ENCODE results near the gene FZD4. TPM values are rescaled to one million over a fixed set of nuclear protein-coding genes. Genes with fewer than 3 reads are reported as not detected.

Gene FZD4
- total and polyA plus RNA-seq, 9 donors: 25.8 to 40.5 (median 31.7) TPM

- no peaks in the 10 kb centered on the region for H3K36me3 ChIP-seq (ENCODE audit: control insufficient read depth, insufficient read depth, low read length)
- H3K4me3 ChIP-seq (ENCODE audit: low read length): no peak overlapping the region
- DNase-seq: no peak
- no peak overlapping the region for H3K27ac ChIP-seq (ENCODE audit: low read length)
- H3K9me3 ChIP-seq (replicated peaks; ENCODE audit: control insufficient read depth, low read depth, low read length): no peaks in the 10 kb centered on the region
- no peaks in the 10 kb centered on the region for H3K27me3 ChIP-seq (ENCODE audit: control insufficient read depth, insufficient read depth, low read length)
- no CpG with 5 or more reads among the region's 5 CpGs for WGBS (ENCODE audit: insufficient coverage)
- peaks cover 8% of the 10 kb centered on the region for H3K4me1 ChIP-seq (ENCODE audit: control insufficient read depth, insufficient read depth, low read length)
Observed at GRCh38 chr11:86991341-86991740, 36.1 kb upstream of the FZD4 start.

GRCh38 chr11:86990515-86990914 is 35.3 kb upstream of the FZD4 start:
- H3K36me3 ChIP-seq (ENCODE audit: control insufficient read depth, insufficient read depth, low read length): no peaks in the 10 kb centered on the region
- no peaks in the 10 kb centered on the region for H3K9me3 ChIP-seq (replicated peaks; ENCODE audit: control insufficient read depth, low read depth, low read length)
- peak; percentile 31 for DNase-seq
- peak overlapping the region; percentile 26 for H3K27ac ChIP-seq (ENCODE audit: low read length)
- no CpG with 5 or more reads among the region's 3 CpGs for WGBS (ENCODE audit: insufficient coverage)
- no peaks in the 10 kb centered on the region for H3K27me3 ChIP-seq (ENCODE audit: control insufficient read depth, insufficient read depth, low read length)
- no peak overlapping the region for H3K4me3 ChIP-seq (ENCODE audit: low read length)
- H3K4me1 ChIP-seq (ENCODE audit: control insufficient read depth, insufficient read depth, low read length): peaks cover 8% of the 10 kb centered on the region

- no peaks in the 10 kb centered on the region for H3K36me3 ChIP-seq (ENCODE audit: control insufficient read depth, insufficient read depth, low read length)
- no peaks in the 10 kb centered on the region for H3K27me3 ChIP-seq (ENCODE audit: control insufficient read depth, insufficient read depth, low read length)
- peak overlapping the region; percentile 39 for H3K27ac ChIP-seq (ENCODE audit: low read length)
- peak; percentile 77 for DNase-seq
- no peaks in the 10 kb centered on the region for H3K9me3 ChIP-seq (replicated peaks; ENCODE audit: control insufficient read depth, low read depth, low read length)
- H3K4me1 ChIP-seq (ENCODE audit: control insufficient read depth, insufficient read depth, low read length): peaks cover 9% of the 10 kb centered on the region
- WGBS (ENCODE audit: insufficient coverage): no CpG with 5 or more reads among the region's 1 CpG
- H3K4me3 ChIP-seq (ENCODE audit: low read length): no peak overlapping the region
Observed at GRCh38 chr11:86990031-86990430, 34.8 kb upstream of the FZD4 start.

GRCh38 chr11:86988351-86988881 is 33.2 kb upstream of the FZD4 start:
- WGBS (ENCODE audit: insufficient coverage): no CpG with 5 or more reads among the region's 4 CpGs
- H3K27me3 ChIP-seq (ENCODE audit: control insufficient read depth, insufficient read depth, low read length): no peaks in the 10 kb centered on the region
- no peak for DNase-seq

GRCh38 chr11:86987679-86988078 is 32.5 kb upstream of the FZD4 start:
- Histone ChIP-seq H3K4me1 (ENCODE audit: control insufficient read depth, insufficient read depth, low read length) (peaks cover 22% of the 10 kb centered on the region), H3K27me3 (ENCODE audit: control insufficient read depth, insufficient read depth, low read length) (no peaks in the 10 kb centered on the region), H3K9me3 (replicated peaks; ENCODE audit: control insufficient read depth, low read depth, low read length) (no peaks in the 10 kb centered on the region), H3K27ac (ENCODE audit: low read length) (no peak overlapping the region), H3K4me3 (ENCODE audit: low read length) (no peak overlapping the region), H3K36me3 (ENCODE audit: control insufficient read depth, insufficient read depth, low read length) (no peaks in the 10 kb centered on the region)
- no peak for DNase-seq
- WGBS (ENCODE audit: insufficient coverage): no CpG with 5 or more reads among the region's 1 CpG

More at GRCh38 chr11:86988351-86988881, 33.2 kb upstream of the FZD4 start:
- H3K27ac ChIP-seq (ENCODE audit: low read length): no peak overlapping the region
- H3K4me3 ChIP-seq (ENCODE audit: low read length): no peak overlapping the region
- no peaks in the 10 kb centered on the region for H3K36me3 ChIP-seq (ENCODE audit: control insufficient read depth, insufficient read depth, low read length)
- H3K9me3 ChIP-seq (replicated peaks; ENCODE audit: control insufficient read depth, low read depth, low read length): no peaks in the 10 kb centered on the region
- peaks cover 15% of the 10 kb centered on the region for H3K4me1 ChIP-seq (ENCODE audit: control insufficient read depth, insufficient read depth, low read length)

GRCh38 chr11:86984701-86985100 is 29.5 kb upstream of the FZD4 start:
- Histone ChIP-seq H3K27me3 (ENCODE audit: control insufficient read depth, insufficient read depth, low read length) (no peaks in the 10 kb centered on the region), H3K9me3 (replicated peaks; ENCODE audit: control insufficient read depth, low read depth, low read length) (no peaks in the 10 kb centered on the region), H3K27ac (ENCODE audit: low read length) (no peak overlapping the region), H3K36me3 (ENCODE audit: control insufficient read depth, insufficient read depth, low read length) (no peaks in the 10 kb centered on the region), H3K4me1 (ENCODE audit: control insufficient read depth, insufficient read depth, low read length) (peaks cover 24% of the 10 kb centered on the region), H3K4me3 (ENCODE audit: low read length) (no peak overlapping the region)
- DNase-seq: peak; percentile 27
- WGBS (ENCODE audit: insufficient coverage): 62% methylated on average over 4 of the region's 4 CpGs

GRCh38 chr11:86983021-86983488 is 27.9 kb upstream of the FZD4 start:
- Histone ChIP-seq H3K9me3 (replicated peaks; ENCODE audit: control insufficient read depth, low read depth, low read length) (no peaks in the 10 kb centered on the region), H3K4me3 (ENCODE audit: low read length) (no peak overlapping the region), H3K27ac (ENCODE audit: low read length) (peak overlapping the region; percentile 36), H3K4me1 (ENCODE audit: control insufficient read depth, insufficient read depth, low read length) (peaks cover 21% of the 10 kb centered on the region), H3K27me3 (ENCODE audit: control insufficient read depth, insufficient read depth, low read length) (no peaks in the 10 kb centered on the region), H3K36me3 (ENCODE audit: control insufficient read depth, insufficient read depth, low read length) (no peaks in the 10 kb centered on the region)
- 63% methylated on average over 3 of the region's 4 CpGs for WGBS (ENCODE audit: insufficient coverage)
- peak; percentile 73 for DNase-seq

- no peaks in the 10 kb centered on the region for H3K36me3 ChIP-seq (ENCODE audit: control insufficient read depth, insufficient read depth, low read length)
- 80% methylated on average over 1 of the region's 7 CpGs for WGBS (ENCODE audit: insufficient coverage)
- H3K27ac ChIP-seq (ENCODE audit: low read length): peak overlapping the region; percentile 36
- H3K27me3 ChIP-seq (ENCODE audit: control insufficient read depth, insufficient read depth, low read length): no peaks in the 10 kb centered on the region
- H3K9me3 ChIP-seq (replicated peaks; ENCODE audit: control insufficient read depth, low read depth, low read length): no peaks in the 10 kb centered on the region
- peaks cover 21% of the 10 kb centered on the region for H3K4me1 ChIP-seq (ENCODE audit: control insufficient read depth, insufficient read depth, low read length)
- no peak overlapping the region for H3K4me3 ChIP-seq (ENCODE audit: low read length)
- no peak for DNase-seq
Observed at GRCh38 chr11:86981777-86982540, 26.8 kb upstream of the FZD4 start.

- DNase-seq: no peak
- Histone ChIP-seq H3K4me1 (ENCODE audit: control insufficient read depth, insufficient read depth, low read length) (peaks cover 21% of the 10 kb centered on the region), H3K27me3 (ENCODE audit: control insufficient read depth, insufficient read depth, low read length) (no peaks in the 10 kb centered on the region), H3K27ac (ENCODE audit: low read length) (no peak overlapping the region), H3K4me3 (ENCODE audit: low read length) (no peak overlapping the region), H3K36me3 (ENCODE audit: control insufficient read depth, insufficient read depth, low read length) (no peaks in the 10 kb centered on the region), H3K9me3 (replicated peaks; ENCODE audit: control insufficient read depth, low read depth, low read length) (no peaks in the 10 kb centered on the region)
- 71% methylated on average over 1 of the region's 7 CpGs for WGBS (ENCODE audit: insufficient coverage)
Observed at GRCh38 chr11:86980086-86980796, 25.0 kb upstream of the FZD4 start.

Measured in muscle of leg (tissue), 11 donors.